Hindlimb muscle (tissue), 1 donor: Measurements from ENCODE around the gene TECTB. TPM values are rescaled to one million over a fixed set of nuclear protein-coding genes. Genes with fewer than 3 reads are reported as not detected.

ENCODE experiments used
- DNase-seq: peaks from one replicate; pipeline ENCODE4 v3.0.0-alpha.2; 2013
- polyA plus RNA-seq: library from polyadenylated mRNA; unstranded; fragments of 120-200 nt; gene quantifications from one replicate; pipeline ENCODE4 v1.2.1, GENCODE V29; 2013; ENCODE audit not compliant: insufficient read length

Gene TECTB
- polyA plus RNA-seq, 1 donor: not detected

DNA sequence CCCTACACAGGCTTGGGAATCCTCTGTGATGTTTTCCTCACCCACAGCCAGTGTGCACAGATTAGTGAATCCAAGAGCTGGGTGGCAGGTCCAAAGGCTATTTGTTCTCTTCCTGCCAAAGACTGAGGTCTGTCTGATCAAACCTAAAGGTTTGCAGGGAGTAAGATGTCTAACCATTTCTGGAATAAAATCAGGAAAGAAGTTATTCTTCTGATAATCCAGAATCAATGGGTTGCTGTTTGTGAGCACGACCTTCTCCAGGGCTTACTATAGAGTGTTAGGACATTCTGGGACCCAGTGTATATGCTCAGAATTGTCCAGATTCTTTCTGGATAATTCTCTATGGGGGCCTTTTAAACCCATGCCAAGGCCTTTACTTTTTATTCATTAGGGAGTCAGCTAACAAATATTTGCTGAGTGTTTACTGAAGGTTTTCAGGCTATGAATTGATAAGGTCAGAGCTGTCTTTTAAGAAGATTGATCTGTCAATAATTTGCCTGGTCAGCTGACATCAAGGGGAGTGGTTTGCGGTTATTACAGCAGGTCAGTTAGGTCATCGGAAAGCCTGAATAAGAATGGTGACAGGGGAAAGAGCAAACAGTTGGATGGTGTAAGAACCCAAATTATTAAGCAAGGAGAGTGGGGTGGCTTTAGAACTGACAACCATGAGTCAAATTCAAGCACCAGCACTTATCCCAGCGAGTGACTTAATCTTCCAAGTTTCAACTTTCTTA is 7.5 kb upstream of the TECTB start:
- no peak for DNase-seq

- no peak for DNase-seq
These were observed 4.3 kb upstream of the TECTB start for GRCh38 chr10:112278871-112279270.

- DNase-seq: no peak
These were observed 3.8 kb upstream of the TECTB start for GRCh38 chr10:112279433-112279832.

- DNase-seq: no peak
These were observed 2.8 kb upstream of the TECTB start for GRCh38 chr10:112280205-112280921.

DNA sequence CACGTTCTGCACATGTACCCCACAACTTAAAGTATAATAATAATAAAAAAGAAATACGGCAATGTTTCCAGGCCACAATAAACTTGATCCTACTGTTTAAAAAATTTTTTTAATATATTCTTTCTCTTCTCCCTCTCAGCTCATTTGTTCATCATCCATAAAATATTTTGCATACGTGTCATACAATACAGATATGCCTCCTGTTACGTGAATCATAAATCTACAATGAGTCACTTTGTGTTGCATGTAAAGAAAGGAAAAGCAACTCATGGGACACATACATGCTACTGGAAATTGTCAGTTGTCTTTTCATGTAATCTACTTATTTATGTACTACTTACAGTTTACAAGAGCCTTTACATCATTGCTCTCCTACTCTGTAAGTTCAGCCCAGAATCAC is 1.1 kb upstream of the TECTB start:
- no peak for DNase-seq

DNA sequence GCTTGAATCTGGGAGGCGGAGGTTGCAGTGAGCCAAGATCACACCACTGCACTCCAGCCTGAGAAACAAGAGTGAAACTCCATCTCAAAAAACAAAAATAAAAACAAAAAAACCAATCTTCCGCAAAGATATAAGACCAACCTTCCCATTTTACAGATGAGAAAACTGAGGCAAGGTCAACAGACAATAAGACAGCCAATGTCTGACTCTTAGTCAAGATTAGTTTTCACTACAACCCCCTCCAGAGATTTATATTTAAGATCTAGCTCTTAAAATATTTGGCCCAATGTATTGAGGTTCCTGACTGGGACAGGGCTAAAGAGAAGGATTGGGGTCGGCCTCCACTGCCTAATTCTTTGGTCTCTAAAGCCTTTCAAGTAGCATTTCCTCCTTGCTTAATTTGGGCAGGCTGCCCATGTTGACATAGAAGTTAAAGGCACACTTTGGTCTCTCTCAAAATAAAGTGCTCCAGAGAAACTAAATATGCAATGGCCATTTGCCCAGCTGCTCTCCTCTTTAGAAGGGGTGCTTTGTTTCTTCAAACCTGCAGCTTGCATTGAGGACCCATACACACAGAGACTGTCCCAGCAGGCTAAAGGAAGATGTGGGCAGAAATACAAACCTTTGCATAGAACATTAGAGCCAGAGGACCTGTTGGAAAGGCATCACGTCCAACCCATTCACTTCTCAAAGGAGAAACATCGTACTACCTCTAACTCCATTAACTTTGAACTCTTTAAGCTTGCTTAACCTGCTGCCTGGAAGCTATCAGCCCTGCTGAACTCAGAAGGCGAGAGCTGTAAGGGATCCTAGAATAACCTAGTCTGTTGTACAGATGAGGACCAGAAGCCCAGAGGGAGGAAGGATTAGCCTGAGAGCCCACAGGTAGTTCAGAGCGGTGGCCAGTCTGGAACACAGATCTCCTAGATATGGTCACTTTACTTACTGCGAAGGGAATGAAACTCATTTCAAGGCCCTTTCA is 3.9 kb downstream of the TECTB start:
- no peak for DNase-seq

DNA sequence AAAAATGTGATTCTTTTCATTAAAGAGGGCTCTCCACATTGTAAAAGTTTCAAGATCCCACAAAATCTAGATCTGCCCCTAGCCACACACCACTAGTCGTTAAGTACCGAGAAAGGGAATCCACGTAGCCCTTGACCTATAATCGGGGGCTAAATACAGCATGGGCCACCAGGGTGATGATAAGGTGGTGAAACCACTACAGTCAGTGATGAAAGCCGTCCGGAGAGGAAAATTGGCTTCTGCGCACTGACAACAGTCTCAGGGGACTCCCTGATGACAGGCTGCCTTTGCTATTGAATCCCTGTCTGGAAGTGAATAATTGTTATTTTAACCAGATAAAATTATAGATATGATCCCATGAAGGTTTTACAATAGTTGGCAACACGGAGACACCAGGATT is 4.6 kb downstream of the TECTB start:
- DNase-seq: no peak

- DNase-seq: no peak
These were observed 5.3 kb downstream of the TECTB start for GRCh38 chr10:112288486-112288885.

GRCh38 chr10:112289373-112290053 is 6.3 kb downstream of the TECTB start:
- DNase-seq: no peak

DNA sequence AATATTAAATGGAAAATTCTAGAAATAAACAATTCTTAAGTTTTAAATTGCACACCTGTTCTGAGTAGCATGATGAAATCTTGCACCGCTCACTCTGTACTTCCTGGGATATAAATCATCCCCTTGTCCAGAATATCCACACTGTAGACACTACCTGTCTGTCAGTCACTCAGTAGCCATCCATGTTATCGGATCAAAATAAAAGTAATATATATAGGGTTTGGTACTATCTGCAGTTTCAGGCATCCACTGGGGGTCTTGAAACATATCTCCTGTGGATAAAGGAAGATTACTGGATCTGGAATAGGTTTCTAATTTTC is 6.8 kb downstream of the TECTB start:
- DNase-seq: no peak

GRCh38 chr10:112294169-112294568 is 11.0 kb downstream of the TECTB start:
- DNase-seq: no peak

DNA sequence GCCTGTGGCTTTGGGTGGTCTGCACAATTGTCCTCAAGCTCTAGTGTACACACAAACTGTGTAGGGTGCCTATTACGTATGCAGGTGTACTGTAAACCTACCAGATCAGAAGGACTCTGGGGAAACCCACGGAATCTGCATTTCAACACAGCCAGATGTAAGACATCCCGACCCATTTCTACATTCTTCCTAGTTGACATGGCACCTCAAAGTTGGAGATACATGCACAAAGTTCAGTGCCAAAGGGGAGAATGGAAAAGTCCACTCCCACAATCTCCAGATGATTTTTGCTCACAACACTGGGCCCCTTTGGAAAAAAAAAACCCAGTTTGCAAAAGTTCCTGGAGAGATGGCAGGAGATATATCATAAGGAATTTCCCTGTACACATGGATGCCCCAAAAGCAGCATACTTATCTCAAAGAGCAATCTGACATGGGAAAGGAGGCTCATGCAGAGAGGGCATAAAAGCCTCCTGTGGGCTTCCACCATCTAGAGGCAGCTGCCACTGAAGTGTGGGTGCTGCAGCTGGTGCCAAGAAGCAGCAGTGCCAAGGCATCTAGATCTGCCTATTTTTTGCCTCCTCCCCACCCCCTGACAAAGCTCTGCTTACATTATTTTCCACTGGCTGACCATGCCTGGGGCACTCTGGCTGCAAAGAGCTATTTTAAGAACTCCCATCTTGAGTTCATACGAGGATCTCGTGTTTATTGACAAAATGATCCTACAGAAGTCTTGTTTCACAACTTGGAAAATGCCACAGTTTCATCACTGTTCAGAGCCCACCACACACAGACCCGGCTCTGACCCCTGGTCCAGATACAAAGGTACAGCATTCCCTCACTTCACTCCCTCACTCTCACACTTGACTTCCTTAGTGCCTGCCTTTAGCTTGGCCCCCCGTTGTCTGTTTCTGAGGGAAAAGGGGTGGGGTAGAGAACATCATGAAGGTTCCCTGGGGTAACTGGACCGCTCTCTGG is 12.9 kb downstream of the TECTB start:
- no peak for DNase-seq

DNA sequence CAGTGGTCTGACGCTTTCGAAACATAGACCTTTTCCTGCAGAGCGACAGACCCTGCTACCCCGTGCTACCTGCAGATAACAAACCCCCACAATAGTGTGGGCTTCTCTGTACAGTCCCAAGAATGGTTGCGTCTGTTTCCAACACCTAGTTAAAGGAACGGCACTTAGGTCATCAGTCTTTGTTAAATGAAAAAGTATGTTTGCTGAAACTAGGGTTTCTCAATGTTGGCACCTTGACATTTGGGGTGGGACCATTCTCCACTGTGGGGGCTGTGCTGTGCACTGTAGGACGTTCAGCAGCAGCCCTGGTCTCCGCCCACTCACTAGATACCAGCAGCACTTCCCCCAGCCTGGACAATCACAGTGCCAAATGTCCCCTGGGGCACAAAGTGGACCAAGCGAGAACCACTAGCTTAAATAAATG is 13.7 kb downstream of the TECTB start:
- DNase-seq: no peak

GRCh38 chr10:112298581-112298980 is 15.4 kb downstream of the TECTB start:
- no peak for DNase-seq

DNA sequence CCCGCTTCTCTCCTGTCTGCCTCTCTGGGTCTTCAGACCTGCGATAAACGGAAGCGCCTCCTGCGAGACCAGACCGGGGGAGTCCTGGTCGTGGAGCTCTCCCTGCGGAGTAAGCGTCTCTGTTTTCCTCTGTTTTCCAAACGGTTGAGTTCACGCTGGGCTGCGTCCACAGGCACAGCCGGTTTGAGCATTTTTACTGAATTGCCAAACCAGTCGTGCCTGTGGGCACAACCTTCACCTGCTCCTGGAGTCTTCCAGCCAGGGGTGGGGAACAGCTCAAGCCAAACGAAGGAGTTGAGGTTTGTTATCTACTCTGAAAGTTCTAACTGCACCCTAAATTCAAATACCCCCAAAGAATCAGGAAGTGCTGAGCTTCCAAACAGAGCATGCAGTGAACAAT is 16.3 kb downstream of the TECTB start:
- no peak for DNase-seq

GRCh38 chr10:112302335-112302734 is 19.1 kb downstream of the TECTB start:
- DNase-seq: no peak

- no peak for DNase-seq
These were observed 20.3 kb downstream of the TECTB start for GRCh38 chr10:112303528-112303927.

DNA sequence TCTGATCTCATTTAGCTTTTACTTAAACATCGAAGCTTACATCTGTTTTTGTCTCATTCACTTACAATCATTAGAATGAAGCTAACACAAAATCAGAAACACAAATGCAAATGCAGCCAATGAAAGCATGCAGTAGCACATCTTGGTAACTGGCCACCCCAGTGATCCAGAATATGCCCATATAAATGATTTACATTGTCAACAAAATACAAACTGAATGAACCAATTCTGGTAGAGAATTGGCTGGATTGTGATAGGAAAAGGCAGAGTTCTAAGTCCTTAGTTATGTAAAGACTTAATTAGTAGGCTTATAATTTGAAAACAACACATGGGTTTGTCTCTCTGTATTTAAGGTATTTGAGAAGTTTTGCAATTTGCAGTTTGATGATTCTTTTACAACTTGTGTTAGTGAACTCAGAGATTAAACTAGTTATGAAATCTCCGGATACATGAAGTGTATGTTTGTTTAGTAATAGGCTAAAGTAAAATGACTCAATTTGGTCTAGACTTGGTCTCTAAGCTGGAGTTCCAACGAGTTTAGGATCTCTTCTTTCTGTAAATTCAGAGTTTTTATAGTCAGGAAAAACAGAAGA is 21.2 kb downstream of the TECTB start:
- no peak for DNase-seq

- DNase-seq: no peak
These were observed 24.3 kb downstream of the TECTB start for GRCh38 chr10:112307358-112308124.

DNA sequence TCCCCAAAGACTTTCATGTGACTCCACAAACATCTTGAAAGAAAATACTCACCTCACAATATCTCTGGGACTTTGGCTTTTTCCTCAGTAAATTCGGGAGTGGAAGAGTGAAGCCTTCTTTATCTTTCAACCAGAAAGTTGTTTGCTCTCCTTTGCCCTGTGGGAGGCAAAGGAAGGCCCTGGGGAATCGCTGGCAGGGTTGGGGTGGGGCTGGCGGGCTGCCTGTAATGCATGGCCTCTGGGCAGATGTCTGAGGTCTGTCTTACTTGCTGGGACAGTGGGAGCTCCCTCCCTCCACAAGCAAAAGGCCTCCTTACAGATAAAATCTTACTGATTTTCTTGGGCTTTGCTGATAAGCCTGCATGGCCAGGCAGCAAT is 24.9 kb downstream of the TECTB start:
- DNase-seq: no peak
